Measurements from ENCODE around the gene PARN.

DNA sequence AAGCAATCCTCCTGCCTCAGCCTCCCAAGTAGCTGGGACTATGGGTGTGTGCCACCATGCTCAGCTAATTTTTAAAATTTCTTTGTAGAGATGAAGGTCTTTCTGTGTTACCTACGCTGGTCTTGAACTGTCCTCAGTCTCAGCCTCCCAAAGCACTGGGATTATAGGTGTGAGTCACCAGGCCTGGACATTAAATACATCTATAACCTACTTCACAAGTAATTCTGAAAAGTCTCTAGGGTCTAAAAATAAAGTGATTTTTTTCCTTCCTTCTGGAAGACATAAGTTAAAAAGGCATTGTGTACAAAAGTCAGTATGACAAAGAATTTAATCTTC lies 118.3 kb downstream of the PARN start:
- TF ChIP-seq POLR2A (IDR thresholded peaks at IDR 0.05) (no peak), POLR2AphosphoS5 (IDR thresholded peaks at IDR 0.05) (no peak), EP300 (IDR thresholded peaks at IDR 0.05) (no peak)
- TF ChIP-seq, protein P1, sequence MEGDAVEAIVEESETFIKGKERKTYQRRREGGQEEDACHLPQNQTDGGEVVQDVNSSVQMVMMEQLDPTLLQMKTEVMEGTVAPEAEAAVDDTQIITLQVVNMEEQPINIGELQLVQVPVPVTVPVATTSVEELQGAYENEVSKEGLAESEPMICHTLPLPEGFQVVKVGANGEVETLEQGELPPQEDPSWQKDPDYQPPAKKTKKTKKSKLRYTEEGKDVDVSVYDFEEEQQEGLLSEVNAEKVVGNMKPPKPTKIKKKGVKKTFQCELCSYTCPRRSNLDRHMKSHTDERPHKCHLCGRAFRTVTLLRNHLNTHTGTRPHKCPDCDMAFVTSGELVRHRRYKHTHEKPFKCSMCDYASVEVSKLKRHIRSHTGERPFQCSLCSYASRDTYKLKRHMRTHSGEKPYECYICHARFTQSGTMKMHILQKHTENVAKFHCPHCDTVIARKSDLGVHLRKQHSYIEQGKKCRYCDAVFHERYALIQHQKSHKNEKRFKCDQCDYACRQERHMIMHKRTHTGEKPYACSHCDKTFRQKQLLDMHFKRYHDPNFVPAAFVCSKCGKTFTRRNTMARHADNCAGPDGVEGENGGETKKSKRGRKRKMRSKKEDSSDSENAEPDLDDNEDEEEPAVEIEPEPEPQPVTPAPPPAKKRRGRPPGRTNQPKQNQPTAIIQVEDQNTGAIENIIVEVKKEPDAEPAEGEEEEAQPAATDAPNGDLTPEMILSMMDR (IDR thresholded peaks at IDR 0.05): no peak

All from sigmoid colon (tissue), 4 donors.